ENCODE measurements around the gene PLD3.

PLD3 gene

DNA sequence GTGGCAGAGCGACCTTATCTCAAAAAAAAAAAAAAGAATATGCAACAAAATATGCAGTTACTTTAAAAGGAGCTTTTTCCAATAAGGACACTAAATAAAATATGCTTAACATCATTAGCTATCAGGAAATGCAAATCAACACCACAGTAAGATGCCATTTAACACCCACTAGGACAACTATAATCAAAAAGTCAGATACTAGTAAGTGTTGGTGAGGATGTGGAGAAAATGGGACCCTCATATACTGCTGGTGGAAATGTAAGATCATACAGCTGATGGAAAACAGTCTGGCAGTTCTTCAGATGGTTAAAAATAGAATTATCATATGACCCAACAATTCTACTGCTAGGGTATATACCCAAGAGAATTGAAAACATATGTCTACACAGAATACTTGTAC lies 38.8 kb upstream of the PLD3 start:
- no peak for TF ChIP-seq YY1 (IDR thresholded peaks at IDR 0.05; ENCODE audit: insufficient read depth, insufficient read length)
- no peak for TF ChIP-seq SUZ12 (IDR thresholded peaks at IDR 0.05; ENCODE audit: extremely low read depth, insufficient read depth, insufficient read length)
- TF ChIP-seq ZNF274 (IDR thresholded peaks at IDR 0.05; ENCODE audit: low read depth, low read length): no peak

DNA sequence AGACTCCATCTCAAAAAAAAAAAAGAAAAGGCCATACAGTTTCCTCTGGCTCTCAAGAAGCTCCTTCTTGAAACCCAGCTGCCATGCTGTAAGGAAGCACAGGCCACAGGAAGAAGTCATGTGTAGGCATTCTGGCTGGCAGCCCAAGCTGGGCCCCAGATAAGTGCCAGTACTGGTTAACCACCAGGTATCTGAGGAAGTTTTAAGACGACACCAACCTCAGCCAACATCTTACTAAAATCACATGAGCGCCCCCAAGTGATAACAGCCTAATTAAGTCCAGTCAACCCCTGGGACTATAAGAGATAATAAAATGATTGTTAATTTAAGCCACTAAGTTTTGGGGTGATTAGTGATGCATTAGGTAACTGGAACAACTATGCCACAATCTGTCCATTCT lies 36.0 kb upstream of the PLD3 start:
- TF ChIP-seq YY1 (IDR thresholded peaks at IDR 0.05; ENCODE audit: insufficient read depth, insufficient read length): no peak
- TF ChIP-seq SUZ12 (IDR thresholded peaks at IDR 0.05; ENCODE audit: extremely low read depth, insufficient read depth, insufficient read length): no peak
- TF ChIP-seq ZNF274 (IDR thresholded peaks at IDR 0.05; ENCODE audit: low read depth, low read length): no peak
- DNase-seq (ENCODE audit: low read depth, low spot score): no peak

More for the DNA sequence above, 38.8 kb upstream of the PLD3 start:
- no peak for DNase-seq (ENCODE audit: low read depth, low spot score)
- H3K9me3 ChIP-seq (ENCODE audit: insufficient read depth, low read length): no peaks in the 10 kb centered on the region
- no peak overlapping the region for H3K9ac ChIP-seq (ENCODE audit: insufficient read length, low read depth)
- H3K4me3 ChIP-seq (ENCODE audit: insufficient read length, low read depth): no peak overlapping the region
- no peaks in the 10 kb centered on the region for H3K27me3 ChIP-seq (ENCODE audit: insufficient read depth, insufficient read length)
- no peaks in the 10 kb centered on the region for H3K4me1 ChIP-seq (ENCODE audit: insufficient read depth, insufficient read length)
- no peaks in the 10 kb centered on the region for H3K36me3 ChIP-seq (ENCODE audit: insufficient read depth, insufficient read length, low read length)

DNA sequence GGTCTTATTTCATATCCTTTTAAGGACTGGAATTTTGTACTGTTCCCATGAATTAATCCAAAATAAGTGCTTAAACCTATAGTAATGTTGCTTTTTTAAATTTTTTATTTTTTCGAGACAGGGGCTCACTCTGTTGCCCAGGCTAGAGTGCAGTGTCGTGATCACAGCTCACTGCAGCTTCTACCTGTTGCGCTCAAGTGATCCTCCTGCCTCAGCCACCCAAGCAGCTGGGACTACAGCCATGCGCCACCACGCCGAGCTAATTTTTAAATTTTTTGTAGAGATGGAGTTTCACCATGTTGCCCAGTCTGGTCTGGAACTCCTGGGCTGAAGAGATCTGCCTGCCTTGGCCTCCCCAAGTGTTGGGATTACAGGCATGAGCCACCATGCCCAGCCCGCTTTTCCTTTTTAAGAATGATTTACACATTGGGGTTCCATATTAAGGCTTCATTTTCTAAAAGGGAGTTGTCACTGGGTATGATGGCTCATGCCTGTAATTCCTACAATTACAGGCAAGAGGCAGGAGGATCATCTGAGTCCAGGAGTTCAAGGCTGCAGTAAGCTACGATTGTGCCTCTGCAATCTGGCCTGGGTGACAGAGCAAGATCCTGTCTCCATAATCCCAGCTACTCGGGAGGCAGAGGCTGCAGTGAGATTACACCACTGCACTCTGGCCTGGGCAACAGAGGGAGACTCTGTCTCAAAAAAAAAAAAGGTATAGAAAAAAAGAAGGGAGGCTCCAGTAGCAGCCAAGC lies 35.1 kb upstream of the PLD3 start:
- H3K27me3 ChIP-seq (ENCODE audit: insufficient read depth, insufficient read length): no peaks in the 10 kb centered on the region
- peaks cover 8% of the 10 kb centered on the region for H3K36me3 ChIP-seq (ENCODE audit: insufficient read depth, insufficient read length, low read length)
- DNase-seq (ENCODE audit: low read depth, low spot score): no peak

More for the DNA sequence above, 36.0 kb upstream of the PLD3 start:
- Histone ChIP-seq H3K4me3 (ENCODE audit: insufficient read length, low read depth) (no peak overlapping the region), H3K27me3 (ENCODE audit: insufficient read depth, insufficient read length) (no peaks in the 10 kb centered on the region), H3K9ac (ENCODE audit: insufficient read length, low read depth) (no peak overlapping the region), H3K36me3 (ENCODE audit: insufficient read depth, insufficient read length, low read length) (peaks cover 6% of the 10 kb centered on the region), H3K9me3 (ENCODE audit: insufficient read depth, low read length) (no peaks in the 10 kb centered on the region), H3K4me1 (ENCODE audit: insufficient read depth, insufficient read length) (no peaks in the 10 kb centered on the region)

DNA sequence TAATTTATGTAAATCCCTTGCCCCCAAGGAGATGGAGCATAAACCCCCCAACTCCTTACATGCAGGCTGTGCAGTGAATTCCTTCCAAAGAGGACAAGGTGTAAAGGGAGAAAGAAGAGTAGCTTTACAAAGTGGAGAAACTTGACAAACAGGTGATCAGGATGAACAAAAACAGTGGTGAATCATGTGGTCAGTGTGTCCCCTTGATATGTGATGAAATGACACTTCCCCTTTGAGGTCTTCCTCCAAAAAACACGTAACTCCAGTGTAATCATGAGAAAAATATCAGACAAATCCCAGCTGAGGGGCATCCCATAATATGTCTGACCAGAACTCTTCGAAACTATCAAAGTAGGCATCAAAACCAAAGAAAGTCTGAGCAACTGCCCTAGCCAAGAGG lies 33.8 kb upstream of the PLD3 start:
- Histone ChIP-seq H3K9me3 (ENCODE audit: insufficient read depth, low read length) (no peaks in the 10 kb centered on the region), H3K4me1 (ENCODE audit: insufficient read depth, insufficient read length) (no peaks in the 10 kb centered on the region), H3K36me3 (ENCODE audit: insufficient read depth, insufficient read length, low read length) (peaks cover 11% of the 10 kb centered on the region), H3K4me3 (ENCODE audit: insufficient read length, low read depth) (no peak overlapping the region), H3K9ac (ENCODE audit: insufficient read length, low read depth) (no peak overlapping the region), H3K27me3 (ENCODE audit: insufficient read depth, insufficient read length) (no peaks in the 10 kb centered on the region)
- no peak for DNase-seq (ENCODE audit: low read depth, low spot score)
- no peak for TF ChIP-seq ZNF274 (IDR thresholded peaks at IDR 0.05; ENCODE audit: low read depth, low read length)
- no peak for TF ChIP-seq SUZ12 (IDR thresholded peaks at IDR 0.05; ENCODE audit: extremely low read depth, insufficient read depth, insufficient read length)
- TF ChIP-seq YY1 (IDR thresholded peaks at IDR 0.05; ENCODE audit: insufficient read depth, insufficient read length): no peak

More for the DNA sequence above, 35.1 kb upstream of the PLD3 start:
- H3K9ac ChIP-seq (ENCODE audit: insufficient read length, low read depth): no peak overlapping the region
- H3K9me3 ChIP-seq (ENCODE audit: insufficient read depth, low read length): no peaks in the 10 kb centered on the region
- H3K4me1 ChIP-seq (ENCODE audit: insufficient read depth, insufficient read length): no peaks in the 10 kb centered on the region
- H3K4me3 ChIP-seq (ENCODE audit: insufficient read length, low read depth): no peak overlapping the region
- TF ChIP-seq ZNF274 (IDR thresholded peaks at IDR 0.05; ENCODE audit: low read depth, low read length) (no peak), YY1 (IDR thresholded peaks at IDR 0.05; ENCODE audit: insufficient read depth, insufficient read length) (no peak), SUZ12 (IDR thresholded peaks at IDR 0.05; ENCODE audit: extremely low read depth, insufficient read depth, insufficient read length) (no peak)

DNA sequence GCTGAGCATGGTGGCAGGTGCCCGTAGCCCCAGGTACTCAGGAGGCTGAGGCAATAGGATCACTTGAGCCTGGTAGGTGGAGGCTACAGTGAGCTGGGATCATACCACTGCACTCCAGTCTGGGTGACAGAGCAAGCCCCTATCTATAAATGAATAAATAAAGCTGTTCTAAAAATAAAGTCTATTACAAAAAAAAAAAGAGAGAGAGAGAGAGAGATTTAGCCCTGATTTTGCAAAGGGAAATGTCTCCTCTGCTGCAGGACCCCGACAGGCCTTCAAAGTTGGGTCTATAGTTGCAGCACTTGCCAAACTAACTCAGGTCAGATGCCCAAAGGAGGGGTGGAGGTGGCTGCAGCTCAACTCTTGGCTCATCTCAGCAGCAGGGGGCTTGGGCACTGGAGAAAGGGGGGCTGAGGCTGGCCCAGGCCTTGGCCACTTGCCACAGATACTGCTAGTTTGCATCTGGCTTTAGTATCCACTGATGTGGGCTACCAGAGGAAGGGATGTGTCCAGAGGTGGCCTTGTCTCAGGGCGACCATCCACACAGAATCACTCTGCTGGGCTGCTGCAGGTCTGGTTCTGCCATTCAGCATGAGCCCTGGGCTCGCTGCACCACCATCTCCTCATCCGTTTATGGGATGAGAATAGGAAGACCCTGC lies 32.6 kb upstream of the PLD3 start:
- Histone ChIP-seq H3K9me3 (ENCODE audit: insufficient read depth, low read length) (no peaks in the 10 kb centered on the region), H3K9ac (ENCODE audit: insufficient read length, low read depth) (no peak overlapping the region), H3K4me3 (ENCODE audit: insufficient read length, low read depth) (no peak overlapping the region), H3K36me3 (ENCODE audit: insufficient read depth, insufficient read length, low read length) (peaks cover 22% of the 10 kb centered on the region), H3K27me3 (ENCODE audit: insufficient read depth, insufficient read length) (no peaks in the 10 kb centered on the region), H3K4me1 (ENCODE audit: insufficient read depth, insufficient read length) (no peaks in the 10 kb centered on the region)
- no peak for DNase-seq (ENCODE audit: low read depth, low spot score)
- TF ChIP-seq SUZ12 (IDR thresholded peaks at IDR 0.05; ENCODE audit: extremely low read depth, insufficient read depth, insufficient read length) (no peak), YY1 (IDR thresholded peaks at IDR 0.05; ENCODE audit: insufficient read depth, insufficient read length) (no peak), ZNF274 (IDR thresholded peaks at IDR 0.05; ENCODE audit: low read depth, low read length) (no peak)

DNA sequence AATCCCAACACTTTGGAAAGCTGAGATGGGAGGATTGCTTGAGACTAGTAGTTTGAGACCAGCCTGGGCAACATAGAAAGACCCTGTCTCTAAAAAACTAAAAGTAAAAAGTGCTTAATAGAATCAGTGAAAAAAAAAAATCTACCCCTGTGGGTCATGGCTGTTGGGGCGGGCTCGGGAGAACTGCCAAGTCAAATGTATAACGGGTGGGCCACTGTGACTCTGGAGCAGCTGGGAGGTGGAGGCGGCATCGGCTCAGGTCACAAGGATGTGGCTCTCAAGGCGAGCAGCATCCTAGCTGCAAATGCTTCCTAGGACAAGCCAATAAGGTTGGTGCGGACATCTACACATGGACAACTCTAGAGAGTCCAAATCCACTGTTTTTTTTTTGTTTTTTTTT lies 31.2 kb upstream of the PLD3 start:
- no peak for DNase-seq (ENCODE audit: low read depth, low spot score)
- Histone ChIP-seq H3K9ac (ENCODE audit: insufficient read length, low read depth) (no peak overlapping the region), H3K4me1 (ENCODE audit: insufficient read depth, insufficient read length) (no peaks in the 10 kb centered on the region), H3K36me3 (ENCODE audit: insufficient read depth, insufficient read length, low read length) (peaks cover 36% of the 10 kb centered on the region), H3K4me3 (ENCODE audit: insufficient read length, low read depth) (no peak overlapping the region), H3K27me3 (ENCODE audit: insufficient read depth, insufficient read length) (no peaks in the 10 kb centered on the region), H3K9me3 (ENCODE audit: insufficient read depth, low read length) (no peaks in the 10 kb centered on the region)
- TF ChIP-seq ZNF274 (IDR thresholded peaks at IDR 0.05; ENCODE audit: low read depth, low read length) (no peak), YY1 (IDR thresholded peaks at IDR 0.05; ENCODE audit: insufficient read depth, insufficient read length) (no peak), SUZ12 (IDR thresholded peaks at IDR 0.05; ENCODE audit: extremely low read depth, insufficient read depth, insufficient read length) (no peak)

DNA sequence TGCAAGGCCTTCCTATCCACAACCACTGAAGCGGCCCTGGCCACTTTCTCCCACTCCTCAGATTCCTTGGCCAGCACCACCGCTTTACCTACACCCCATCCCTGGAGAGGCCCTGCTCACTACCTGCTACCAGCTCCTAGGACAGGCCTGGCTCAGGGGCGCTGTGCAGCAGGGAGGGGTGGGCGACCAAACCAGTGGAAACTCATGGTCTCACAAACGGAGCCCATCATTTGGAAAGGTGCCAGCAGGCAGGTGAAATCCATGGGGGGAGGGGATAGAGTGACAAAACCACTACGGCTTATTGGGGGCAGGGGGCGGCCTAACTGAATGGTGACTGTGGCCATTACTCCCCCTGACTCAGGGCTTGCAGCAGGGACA lies 27.9 kb upstream of the PLD3 start:
- no peak for DNase-seq (ENCODE audit: low read depth, low spot score)
- H3K9ac ChIP-seq (ENCODE audit: insufficient read length, low read depth): no peak overlapping the region
- no peak overlapping the region for H3K4me3 ChIP-seq (ENCODE audit: insufficient read length, low read depth)
- peaks cover 6% of the 10 kb centered on the region for H3K4me1 ChIP-seq (ENCODE audit: insufficient read depth, insufficient read length)
- no peaks in the 10 kb centered on the region for H3K27me3 ChIP-seq (ENCODE audit: insufficient read depth, insufficient read length)
- H3K36me3 ChIP-seq (ENCODE audit: insufficient read depth, insufficient read length, low read length): peaks cover 57% of the 10 kb centered on the region
- no peaks in the 10 kb centered on the region for H3K9me3 ChIP-seq (ENCODE audit: insufficient read depth, low read length)
- no peak for TF ChIP-seq SUZ12 (IDR thresholded peaks at IDR 0.05; ENCODE audit: extremely low read depth, insufficient read depth, insufficient read length)
- no peak for TF ChIP-seq YY1 (IDR thresholded peaks at IDR 0.05; ENCODE audit: insufficient read depth, insufficient read length)
- TF ChIP-seq ZNF274 (IDR thresholded peaks at IDR 0.05; ENCODE audit: low read depth, low read length): no peak

Data from NT2/D1 (cell line).